Jurkat, Clone E6-1 (cell line): ENCODE measurements around the gene OTUD3.

Experiments used
- DNase-seq: peaks from one replicate; pipeline ENCODE4 v3.0.0-alpha.2; 2011; ENCODE audit warnings: low read depth, low spot score
- H3K4me3 ChIP-seq: 2 replicates; pipeline ENCODE4 v1.5.1; 2011; ENCODE audit warnings: mild to moderate bottlenecking, low read length, control low read depth, moderate library complexity

Gene OTUD3

GRCh38 chr1:19936061-19936750 is 54.0 kb downstream of the OTUD3 start:
- DNase-seq, result no peak
- H3K4me3 ChIP-seq, result no peak overlapping the region

DNA sequence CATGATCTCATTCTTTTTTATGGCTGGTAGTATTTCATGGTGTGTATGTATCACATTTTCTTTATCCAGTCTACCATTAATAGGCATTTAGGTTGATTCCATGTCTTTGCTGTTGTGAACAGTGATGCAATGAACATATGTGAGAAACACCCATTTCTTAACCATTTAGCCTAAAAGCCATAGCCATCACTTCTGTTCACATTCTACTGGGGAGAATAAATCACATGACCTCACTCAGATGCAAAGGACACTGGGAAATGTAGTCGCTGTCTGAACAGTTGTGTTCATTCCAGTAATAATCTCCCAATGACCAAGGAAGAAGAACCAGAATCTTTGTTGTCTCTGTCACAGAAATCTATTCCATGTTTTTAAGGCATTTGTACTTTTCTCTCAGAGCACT is 56.3 kb downstream of the OTUD3 start:
- DNase-seq, result no peak
- no peak overlapping the region for H3K4me3 ChIP-seq

DNA sequence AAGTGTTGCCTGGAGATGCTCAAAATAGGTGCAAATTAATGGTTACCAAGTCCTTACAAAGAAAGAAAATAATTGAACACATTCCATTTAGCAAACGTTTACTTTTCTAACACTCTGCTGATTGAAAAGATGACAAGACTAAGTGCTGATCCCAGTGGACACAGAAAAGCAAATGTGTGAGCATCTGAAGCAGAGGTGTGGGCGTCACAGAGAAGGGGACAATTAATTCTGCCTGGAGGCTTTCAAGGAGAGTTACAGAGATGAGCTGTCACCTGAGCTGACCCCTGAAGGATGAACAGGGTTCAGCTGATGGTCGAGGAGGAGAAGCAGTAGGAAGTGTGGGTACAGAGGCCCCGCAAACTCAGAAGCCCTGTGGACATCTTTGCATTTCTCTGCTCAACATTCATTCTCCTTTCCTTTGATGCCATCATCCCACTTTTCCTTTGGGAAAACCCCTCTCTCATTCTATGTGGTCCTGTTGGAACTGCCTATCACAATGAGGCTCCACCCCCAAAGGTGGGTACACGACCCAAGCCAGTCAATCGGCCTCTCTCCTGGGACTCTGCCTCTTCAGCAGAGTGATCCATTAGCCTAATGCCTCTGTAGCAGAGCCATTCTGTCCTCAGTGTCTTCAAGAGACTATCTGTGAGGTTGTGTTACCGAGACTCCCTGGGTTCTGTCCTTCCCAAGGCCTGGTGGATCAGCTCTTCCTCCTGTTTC is 58.5 kb downstream of the OTUD3 start:
- no peak for DNase-seq
- no peak overlapping the region for H3K4me3 ChIP-seq

DNA sequence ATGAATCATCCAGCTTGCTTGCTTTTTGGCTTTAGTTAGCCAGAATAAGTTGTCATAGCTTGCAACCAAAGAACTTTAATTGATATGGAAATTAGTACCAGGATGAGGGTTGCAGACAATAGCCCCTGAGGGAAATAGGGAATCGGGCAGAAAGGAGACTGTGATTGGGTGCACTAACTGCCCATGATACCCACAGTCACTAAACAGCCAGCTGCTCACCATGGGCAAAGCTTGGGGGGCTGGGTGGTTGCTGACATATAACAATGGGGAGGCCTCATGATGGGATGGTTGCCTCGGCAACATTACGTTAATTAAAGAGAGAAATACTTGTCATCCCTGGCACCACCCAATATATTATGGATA is 59.0 kb downstream of the OTUD3 start:
- DNase-seq, result no peak
- H3K4me3 ChIP-seq, result no peak overlapping the region

DNA sequence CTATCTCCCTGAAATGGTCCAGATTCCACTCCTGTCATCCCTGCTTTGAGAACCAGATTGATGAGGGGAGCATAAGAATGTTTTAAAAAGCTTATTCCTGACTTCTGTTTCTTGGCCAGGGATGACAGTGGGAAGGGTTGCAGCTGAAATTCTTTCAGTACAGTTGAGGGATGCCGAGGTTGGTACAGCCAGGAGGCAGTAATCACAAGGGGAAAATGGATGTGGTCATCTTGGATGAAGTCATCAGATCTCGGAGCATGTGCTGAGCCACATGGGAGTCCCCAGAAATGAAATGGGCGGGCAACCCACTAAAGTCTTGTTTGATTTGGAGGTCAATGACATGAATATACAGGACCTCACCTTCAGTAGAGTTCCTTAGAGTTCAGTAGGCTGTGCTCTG is 59.9 kb downstream of the OTUD3 start:
- no peak overlapping the region for H3K4me3 ChIP-seq
- no peak for DNase-seq

- no peak for DNase-seq
- H3K4me3 ChIP-seq, result no peak overlapping the region
Measured at GRCh38 chr1:19942657-19943056, 60.5 kb downstream of the OTUD3 start.

- peak; percentile 39 for DNase-seq
Measured at GRCh38 chr1:19945914-19946313, 63.7 kb downstream of the OTUD3 start.

GRCh38 chr1:19946331-19946751 is 64.1 kb downstream of the OTUD3 start:
- H3K4me3 ChIP-seq, result no peak overlapping the region
- DNase-seq, result no peak

More at GRCh38 chr1:19945914-19946313, 63.7 kb downstream of the OTUD3 start:
- no peak overlapping the region for H3K4me3 ChIP-seq

DNA sequence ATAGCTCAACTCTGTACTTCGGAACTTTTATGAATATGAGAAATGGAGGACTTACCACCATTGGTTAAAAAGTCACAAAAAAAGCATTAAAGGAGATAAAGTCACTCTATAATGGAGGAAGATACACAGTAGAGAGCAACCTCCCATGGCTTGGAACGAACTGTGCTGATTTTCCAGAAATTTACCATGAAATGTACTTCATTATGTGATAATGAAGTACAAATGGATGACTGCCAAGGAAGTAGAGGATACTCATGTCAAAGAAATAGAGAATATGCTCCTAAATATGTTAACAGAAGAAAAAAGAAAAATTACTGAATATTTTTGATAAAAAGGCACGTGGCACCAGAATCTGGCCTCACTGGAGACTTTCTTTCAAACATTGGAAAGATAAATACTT is 64.8 kb downstream of the OTUD3 start:
- no peak for DNase-seq
- H3K4me3 ChIP-seq, result no peak overlapping the region

DNA sequence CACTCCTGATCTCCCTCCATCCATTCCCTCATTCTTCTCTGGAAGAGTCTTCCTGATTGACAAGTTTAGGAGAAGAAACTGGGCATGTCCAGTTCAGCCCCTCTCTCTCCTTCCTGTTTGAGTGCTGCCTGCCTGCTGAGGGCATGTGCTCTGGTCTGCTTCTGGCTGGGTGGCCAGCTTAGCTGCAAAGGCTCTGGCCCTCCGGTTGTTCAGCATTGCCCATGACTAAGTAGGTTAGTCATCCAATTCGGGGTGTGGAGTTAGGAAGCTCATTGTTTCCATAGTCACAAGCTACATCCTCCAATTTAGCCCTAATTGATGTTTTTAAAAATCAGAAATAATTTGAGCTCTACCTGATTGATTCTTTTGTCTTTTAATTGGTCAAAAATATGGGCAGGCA is 66.8 kb downstream of the OTUD3 start:
- no peak overlapping the region for H3K4me3 ChIP-seq
- DNase-seq, result no peak

DNA sequence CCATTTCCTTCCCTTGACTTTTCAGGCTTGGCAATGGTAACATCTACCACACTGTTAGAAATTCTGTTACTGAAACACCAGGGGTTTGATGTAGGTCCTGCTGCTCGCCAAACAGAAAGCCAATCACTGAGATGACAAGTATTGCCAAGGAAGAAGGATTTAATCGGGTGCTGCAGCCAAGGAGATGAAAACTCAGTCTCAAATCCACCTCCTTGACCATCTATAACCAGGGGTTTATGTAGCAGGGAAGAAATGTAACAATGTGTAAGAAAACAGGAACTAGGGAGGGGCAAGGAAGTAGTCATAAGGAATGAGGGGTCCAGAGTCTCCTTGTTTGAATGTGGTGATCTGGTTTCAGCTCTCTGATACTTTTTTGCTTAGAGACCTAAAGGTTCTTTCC is 71.9 kb downstream of the OTUD3 start:
- no peak overlapping the region for H3K4me3 ChIP-seq
- no peak for DNase-seq

DNA sequence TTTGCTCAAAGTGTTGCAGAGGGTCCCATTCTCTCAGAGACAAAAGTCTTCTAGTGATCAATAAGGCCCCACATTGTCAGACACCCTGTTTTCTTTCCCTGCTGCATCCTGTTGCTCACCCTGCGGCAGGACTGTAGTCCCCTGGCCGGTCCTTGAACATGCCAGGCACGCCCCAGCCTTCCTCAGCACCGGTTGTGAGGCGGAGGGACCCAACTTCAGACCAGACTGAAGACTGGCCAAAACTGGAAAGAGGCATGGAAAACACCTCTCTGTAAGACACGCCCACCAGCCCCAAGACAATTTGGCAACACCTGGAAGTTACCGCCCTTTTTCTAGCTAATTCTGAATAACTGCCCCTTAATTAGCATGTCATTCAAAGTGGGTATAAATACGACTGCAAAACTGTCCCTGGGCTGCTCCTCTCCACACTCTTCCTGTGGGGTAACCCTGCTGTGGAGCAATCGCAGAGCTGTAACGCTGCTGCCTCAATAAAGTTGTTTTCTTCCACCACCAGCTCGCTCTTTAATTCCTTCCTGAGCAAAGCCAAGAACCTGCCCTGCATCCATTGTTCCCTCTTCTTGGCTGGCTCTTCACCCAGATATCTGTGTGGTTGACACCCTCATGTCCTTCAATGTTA is 73.5 kb downstream of the OTUD3 start:
- no peak overlapping the region for H3K4me3 ChIP-seq
- DNase-seq, result no peak

DNA sequence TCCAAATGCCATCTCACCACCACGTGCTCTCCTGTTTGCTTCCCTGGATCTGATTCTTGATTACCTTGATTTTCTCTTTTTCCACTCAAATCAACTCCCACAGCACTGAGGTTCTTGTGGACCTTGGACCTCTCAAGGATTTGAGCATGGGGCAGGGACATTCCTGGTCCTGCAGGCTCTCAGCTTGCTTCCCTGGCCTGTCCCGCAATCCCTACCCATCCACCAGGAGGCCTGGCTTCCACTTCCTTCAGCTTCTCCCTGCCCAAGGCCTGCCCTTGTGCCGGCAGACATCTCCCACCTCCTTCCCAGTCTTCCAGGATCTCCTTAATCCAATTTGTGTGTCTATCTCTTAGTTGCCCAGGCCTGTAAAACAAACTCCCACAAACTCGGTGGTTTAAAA is 75.6 kb downstream of the OTUD3 start:
- DNase-seq, result no peak
- H3K4me3 ChIP-seq, result no peak overlapping the region

- DNase-seq, result no peak
- no peak overlapping the region for H3K4me3 ChIP-seq
Measured at GRCh38 chr1:19960591-19960990, 78.4 kb downstream of the OTUD3 start.
